Mononuclear cell (primary cell): ENCODE results near the gene KLF7. TPM values are rescaled to one million over a fixed set of nuclear protein-coding genes. Genes with fewer than 3 reads are reported as not detected.
"Not testable (repeated sequence)": the region's sequence is repeated elsewhere in the genome, so short reads cannot be mapped to it uniquely, and the experiment has no call there.

Experiments used
- H3K27me3 ChIP-seq: 2 replicates; pipeline ENCODE4 v1.6.0; 2011; ENCODE audit warnings: low read length, control low read depth; ENCODE audit not compliant: insufficient read depth
- H3K4me1 ChIP-seq: 2 replicates; pipeline ENCODE4 v1.5.1; 2011; ENCODE audit warnings: mild to moderate bottlenecking, low read length, control low read depth; ENCODE audit not compliant: insufficient read depth
- H3K4me3 ChIP-seq: 2 replicates; pipeline ENCODE4 v1.5.1; 2011; ENCODE audit warnings: mild to moderate bottlenecking, low read length, moderate library complexity
- H3K9me3 ChIP-seq: 2 replicates; pipeline ENCODE4 v1.5.1; 2011; ENCODE audit warnings: low read depth, mild to moderate bottlenecking, control low read depth, low read length
- total RNA-seq: library from RNA; depleted of rRNA; stranded (reverse); fragments of >200 nt; gene quantifications from one replicate; pipeline ENCODE4 v1.2.3, GENCODE V29; 2012

Gene KLF7
- total RNA-seq, 1 donor: 81.5 TPM

DNA sequence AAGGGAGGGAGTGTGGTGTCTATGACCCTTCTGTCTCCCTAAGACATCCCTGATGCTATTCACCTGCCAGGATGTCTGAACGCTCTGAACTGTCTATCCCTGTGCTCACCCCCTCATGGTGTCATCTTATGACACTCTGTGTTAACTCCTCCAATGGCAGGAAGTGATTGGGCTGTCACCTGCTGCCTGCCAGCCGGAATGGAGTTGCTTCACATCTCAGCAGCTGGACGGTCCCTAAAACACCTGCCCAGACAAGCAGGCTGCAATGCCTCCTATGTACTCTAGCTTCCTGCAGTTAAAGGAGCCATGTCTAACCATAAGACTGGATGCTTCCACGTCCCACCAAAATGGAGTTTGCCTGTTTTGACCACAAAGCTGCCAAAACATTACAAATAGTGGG is 126.5 kb downstream of the KLF7 start:
- Histone ChIP-seq H3K4me3 (no peak overlapping the region), H3K4me1 (no peaks in the 10 kb centered on the region), H3K27me3 (no peaks in the 10 kb centered on the region), H3K9me3 (no peaks in the 10 kb centered on the region)

- Histone ChIP-seq H3K4me3 (no peak overlapping the region), H3K9me3 (no peaks in the 10 kb centered on the region), H3K4me1 (no peaks in the 10 kb centered on the region), H3K27me3 (no peaks in the 10 kb centered on the region)
Measured at GRCh38 chr2:207038299-207038698, 127.4 kb downstream of the KLF7 start.

DNA sequence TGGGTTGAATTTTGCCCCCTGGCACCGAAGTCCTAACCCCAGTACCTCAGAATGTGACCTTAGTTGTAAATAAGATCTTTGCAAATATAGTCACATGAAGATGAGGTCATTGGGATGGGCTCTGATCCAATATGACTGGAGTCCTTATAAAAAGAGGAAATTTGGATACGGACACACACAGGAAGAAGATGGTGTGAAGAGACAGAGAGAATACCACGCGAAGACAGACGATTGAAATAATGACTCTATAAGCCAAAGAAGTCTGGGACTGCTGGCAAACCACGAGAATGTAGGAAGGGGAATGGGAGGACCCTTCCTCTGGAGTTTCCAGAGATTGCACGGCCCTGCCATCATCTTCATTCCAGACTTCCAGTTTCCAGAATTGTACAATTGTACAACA is 127.9 kb downstream of the KLF7 start:
- Histone ChIP-seq H3K27me3 (no peaks in the 10 kb centered on the region), H3K4me1 (no peaks in the 10 kb centered on the region), H3K9me3 (no peaks in the 10 kb centered on the region), H3K4me3 (no peak overlapping the region)

- not testable (repeated sequence) for H3K4me1 ChIP-seq, H3K27me3 ChIP-seq, H3K9me3 ChIP-seq, H3K4me3 ChIP-seq
Measured at GRCh38 chr2:207037023-207037422, 128.7 kb downstream of the KLF7 start.

GRCh38 chr2:207035875-207036274 is 129.9 kb downstream of the KLF7 start:
- Histone ChIP-seq H3K9me3 (no peaks in the 10 kb centered on the region), H3K4me1 (no peaks in the 10 kb centered on the region), H3K4me3 (no peak overlapping the region), H3K27me3 (no peaks in the 10 kb centered on the region)

DNA sequence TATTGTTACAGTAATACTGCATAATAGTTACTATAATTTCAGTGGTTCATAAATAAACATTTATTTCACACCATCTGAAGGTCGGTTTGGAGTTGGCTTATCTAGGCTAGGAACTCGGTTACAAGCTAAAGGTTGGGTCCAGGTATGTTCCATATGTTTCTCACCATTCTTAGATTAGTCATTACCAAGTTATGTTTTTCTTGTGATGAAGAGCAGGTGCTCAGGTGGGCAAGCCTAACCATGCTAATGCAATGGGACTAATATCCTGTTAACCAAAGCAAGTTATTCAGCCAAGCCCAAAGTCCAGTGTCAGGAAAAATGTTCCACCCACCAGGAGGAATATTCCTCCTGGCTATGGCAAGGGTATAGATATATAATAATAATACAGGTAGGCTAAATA is 133.3 kb downstream of the KLF7 start:
- no peaks in the 10 kb centered on the region for H3K4me1 ChIP-seq
- H3K4me3 ChIP-seq: no peak overlapping the region
- H3K9me3 ChIP-seq: no peaks in the 10 kb centered on the region
- no peaks in the 10 kb centered on the region for H3K27me3 ChIP-seq

Other genes with a start within 250 kb of the KLF7 start
- gene CPO, start 226.4 kb downstream of the KLF7 start, total RNA-seq: 0.21 TPM